ENCODE results near the gene EIF2B1. TPM values are rescaled to one million over a fixed set of nuclear protein-coding genes. Genes with fewer than 3 reads are reported as not detected.
A peak's percentile ranks its signal among the peaks of the same experiment; 100 is the strongest.

EIF2B1 gene
- polyA plus RNA-seq (2012; ENCODE audit: low read depth, missing spikeins) = 35.5 TPM

DNA sequence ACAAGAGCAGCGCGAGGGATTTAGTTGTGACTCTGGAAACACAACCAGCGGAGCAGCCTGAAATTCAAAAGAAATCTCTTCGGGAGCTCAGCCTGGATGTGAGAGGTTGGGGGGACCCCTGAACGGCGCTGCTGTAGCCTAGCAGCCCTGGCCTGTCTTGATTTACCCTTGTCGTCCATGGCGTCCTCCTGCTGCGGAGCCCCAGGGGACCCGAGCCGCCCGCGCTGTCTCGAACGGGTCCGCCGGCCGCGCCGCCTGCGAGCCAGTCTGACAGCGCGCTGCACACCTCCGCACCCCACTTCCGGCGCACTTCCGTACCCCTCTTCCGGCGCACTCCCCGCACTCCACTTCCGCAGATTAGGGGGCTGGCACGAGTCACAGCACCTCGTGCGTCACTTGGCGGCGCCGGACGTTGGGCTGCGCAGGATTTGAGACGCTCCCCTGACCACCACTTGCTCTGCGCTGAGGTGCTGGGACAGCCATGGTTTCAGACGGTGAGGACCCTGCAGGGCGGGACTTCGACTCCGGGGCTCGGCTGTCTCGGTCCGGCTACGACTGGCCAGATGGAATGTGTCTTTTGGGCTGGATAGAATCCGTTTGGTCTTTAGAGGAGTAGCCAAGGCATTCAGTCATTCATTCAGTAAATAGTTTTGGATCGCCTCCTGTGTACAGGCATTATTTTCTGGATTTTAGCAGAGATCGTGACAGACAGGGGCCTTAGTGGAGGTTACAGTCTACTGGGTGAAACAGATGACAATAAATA is at the start of gene EIF2B1, which contains the start of gene GTF2H3:
Gene EIF2B1, minus strand, starts transcription at position 308 of the 763 bp plus-strand sequence. Its CDS starts 129 bp downstream, at position 179.
Gene GTF2H3, plus strand, starts transcription at position 451 of the 763 bp plus-strand sequence. Its CDS starts 31 bp downstream, at position 482.
- FAIRE-seq (peak; percentile 100), DNase-seq (ENCODE audit: insufficient read length, low spot score) (peak; percentile 97)
- TF ChIP-seq TAF1 (IDR thresholded peaks at IDR 0.05; ENCODE audit: low read depth, low read length) = peak; percentile 99
- peak; percentile 99 for TF ChIP-seq POLR2AphosphoS5 (IDR thresholded peaks at IDR 0.05; ENCODE audit: low read depth, low read length)
- TF ChIP-seq PAX5 (IDR thresholded peaks at IDR 0.05; ENCODE audit: insufficient read depth, low read length, severe bottlenecking) = peak; percentile 32
- TF ChIP-seq POU2F2 (IDR thresholded peaks at IDR 0.05; ENCODE audit: low read depth, low read length) = peak; percentile 80
- TF ChIP-seq POLR2A (IDR thresholded peaks at IDR 0.05; ENCODE audit: low read depth, low read length) = peak; percentile 99
- peak; percentile 75 for TF ChIP-seq SPI1 (IDR thresholded peaks at IDR 0.05; ENCODE audit: low read depth, low read length)

DNA sequence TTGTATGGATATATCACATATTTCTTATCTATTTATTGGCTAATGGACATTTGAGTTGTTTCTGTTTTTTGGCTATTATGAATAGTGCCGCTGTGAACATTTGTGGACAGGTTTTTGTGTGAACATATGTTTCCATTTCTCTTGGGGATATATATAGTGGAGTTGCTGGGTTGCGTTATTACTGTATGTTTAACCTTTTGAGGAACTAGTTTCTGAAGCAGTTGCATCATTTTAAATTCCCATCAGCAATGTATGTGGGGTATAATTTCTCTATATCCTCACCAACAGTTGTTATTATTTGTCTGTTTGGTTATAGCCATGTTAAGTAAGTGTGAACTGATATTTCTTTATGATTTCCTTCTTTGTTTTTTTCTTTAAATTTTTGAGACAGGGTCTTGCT is 48.1 kb upstream of the EIF2B1 start:
- FAIRE-seq (peak; percentile 79), DNase-seq (ENCODE audit: insufficient read length, low spot score) (no peak)
- no peak for TF ChIP-seq POU2F2 (IDR thresholded peaks at IDR 0.05; ENCODE audit: low read depth, low read length)
- 0 out of 2 replicates have a peak, but pooled peaks have one; percentile 7 for TF ChIP-seq SPI1 (IDR thresholded peaks at IDR 0.05; ENCODE audit: low read depth, low read length)
- TF ChIP-seq POLR2A (IDR thresholded peaks at IDR 0.05; ENCODE audit: low read depth, low read length) = no peak
- no peak for TF ChIP-seq TAF1 (IDR thresholded peaks at IDR 0.05; ENCODE audit: low read depth, low read length)
- TF ChIP-seq PAX5 (IDR thresholded peaks at IDR 0.05; ENCODE audit: insufficient read depth, low read length, severe bottlenecking) = no peak
- no peak for TF ChIP-seq POLR2AphosphoS5 (IDR thresholded peaks at IDR 0.05; ENCODE audit: low read depth, low read length)

DNA sequence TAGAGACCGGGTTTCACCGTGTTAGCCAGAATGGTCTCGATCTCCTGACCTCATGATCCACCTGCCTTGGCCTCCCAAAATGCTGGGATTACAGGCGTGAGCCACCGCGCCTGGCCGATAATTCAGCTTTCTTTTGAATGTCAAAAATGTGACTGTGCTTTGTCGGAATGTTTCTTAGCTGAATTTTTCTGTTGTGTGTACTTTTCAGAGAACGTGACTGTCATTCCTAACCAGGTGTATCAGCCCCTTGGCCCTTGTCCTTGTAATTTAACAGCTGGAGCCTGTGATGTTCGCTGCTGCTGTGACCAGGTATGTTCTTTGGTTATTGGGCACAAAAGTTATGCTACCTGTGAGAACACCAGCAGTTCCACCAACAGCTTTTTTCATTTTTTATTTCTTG is 45.5 kb upstream of the EIF2B1 start:
- FAIRE-seq (no peak), DNase-seq (ENCODE audit: insufficient read length, low spot score) (no peak)
- no peak for TF ChIP-seq POLR2AphosphoS5 (IDR thresholded peaks at IDR 0.05; ENCODE audit: low read depth, low read length)
- TF ChIP-seq SPI1 (IDR thresholded peaks at IDR 0.05; ENCODE audit: low read depth, low read length) = no peak
- TF ChIP-seq POLR2A (IDR thresholded peaks at IDR 0.05; ENCODE audit: low read depth, low read length) = no peak
- no peak for TF ChIP-seq POU2F2 (IDR thresholded peaks at IDR 0.05; ENCODE audit: low read depth, low read length)
- no peak for TF ChIP-seq TAF1 (IDR thresholded peaks at IDR 0.05; ENCODE audit: low read depth, low read length)
- TF ChIP-seq PAX5 (IDR thresholded peaks at IDR 0.05; ENCODE audit: insufficient read depth, low read length, severe bottlenecking) = no peak

DNA sequence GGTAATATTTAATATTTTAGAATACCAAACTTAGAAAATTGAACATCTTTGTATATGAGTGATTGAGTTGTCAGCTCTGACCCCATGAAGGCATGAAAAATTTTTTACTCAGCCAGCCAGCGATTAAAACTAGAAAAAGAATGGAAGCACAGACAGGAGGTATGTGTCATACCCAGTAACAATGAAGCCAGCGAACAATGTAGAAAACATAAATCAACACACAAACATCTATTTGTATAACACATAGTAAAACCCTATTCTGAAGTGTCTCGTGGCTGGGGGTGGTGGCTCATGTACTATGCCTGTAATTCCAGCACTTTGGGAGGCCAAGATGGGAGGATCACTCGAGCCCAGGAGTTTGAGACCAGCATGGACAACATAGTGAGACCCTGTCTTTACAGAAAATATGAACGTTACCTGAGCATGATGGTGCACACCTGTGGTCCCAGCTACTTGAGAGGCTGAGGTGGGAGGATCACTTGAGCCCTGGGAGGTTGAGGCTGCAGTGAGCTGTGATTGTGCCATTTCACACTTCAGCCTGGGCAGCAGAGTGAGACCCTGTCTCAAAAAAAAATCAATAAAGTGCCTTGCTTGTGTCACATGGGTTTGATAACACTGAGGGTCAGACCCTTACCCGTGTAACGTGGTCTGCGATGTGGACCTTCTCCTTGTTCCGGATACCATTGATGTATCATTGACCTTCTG is 43.3 kb upstream of the EIF2B1 start:
- TF ChIP-seq PAX5 (IDR thresholded peaks at IDR 0.05; ENCODE audit: insufficient read depth, low read length, severe bottlenecking) = no peak
- TF ChIP-seq POU2F2 (IDR thresholded peaks at IDR 0.05; ENCODE audit: low read depth, low read length) = no peak
- no peak for TF ChIP-seq SPI1 (IDR thresholded peaks at IDR 0.05; ENCODE audit: low read depth, low read length)
- no peak for TF ChIP-seq POLR2AphosphoS5 (IDR thresholded peaks at IDR 0.05; ENCODE audit: low read depth, low read length)
- no peak for TF ChIP-seq POLR2A (IDR thresholded peaks at IDR 0.05; ENCODE audit: low read depth, low read length)
- no peak for TF ChIP-seq TAF1 (IDR thresholded peaks at IDR 0.05; ENCODE audit: low read depth, low read length)
- FAIRE-seq = no peak
- no peak for DNase-seq (ENCODE audit: insufficient read length, low spot score)

DNA sequence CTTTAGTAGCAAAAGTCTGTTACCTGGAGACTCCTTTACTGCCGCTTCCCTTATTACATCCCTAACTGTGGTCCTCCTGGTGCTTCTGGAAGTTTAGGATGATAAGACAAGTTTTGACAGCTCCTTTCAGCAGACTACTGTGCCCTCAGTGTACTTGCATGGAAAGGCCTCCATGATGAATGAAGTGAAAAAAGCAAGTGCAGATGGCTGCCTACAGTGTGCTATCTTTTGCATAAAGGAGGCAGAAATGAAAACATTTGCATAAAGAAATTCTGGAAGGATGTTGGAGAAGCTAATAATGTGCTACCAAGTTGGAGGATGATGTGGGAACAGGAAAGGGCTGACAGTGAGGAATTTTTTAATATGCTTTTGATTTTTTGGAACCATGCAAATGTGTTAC is 42.0 kb upstream of the EIF2B1 start:
- FAIRE-seq (no peak), DNase-seq (ENCODE audit: insufficient read length, low spot score) (no peak)
- TF ChIP-seq POU2F2 (IDR thresholded peaks at IDR 0.05; ENCODE audit: low read depth, low read length) (no peak), POLR2AphosphoS5 (IDR thresholded peaks at IDR 0.05; ENCODE audit: low read depth, low read length) (no peak), TAF1 (IDR thresholded peaks at IDR 0.05; ENCODE audit: low read depth, low read length) (no peak), POLR2A (IDR thresholded peaks at IDR 0.05; ENCODE audit: low read depth, low read length) (no peak), SPI1 (IDR thresholded peaks at IDR 0.05; ENCODE audit: low read depth, low read length) (no peak), PAX5 (IDR thresholded peaks at IDR 0.05; ENCODE audit: insufficient read depth, low read length, severe bottlenecking) (no peak)

DNA sequence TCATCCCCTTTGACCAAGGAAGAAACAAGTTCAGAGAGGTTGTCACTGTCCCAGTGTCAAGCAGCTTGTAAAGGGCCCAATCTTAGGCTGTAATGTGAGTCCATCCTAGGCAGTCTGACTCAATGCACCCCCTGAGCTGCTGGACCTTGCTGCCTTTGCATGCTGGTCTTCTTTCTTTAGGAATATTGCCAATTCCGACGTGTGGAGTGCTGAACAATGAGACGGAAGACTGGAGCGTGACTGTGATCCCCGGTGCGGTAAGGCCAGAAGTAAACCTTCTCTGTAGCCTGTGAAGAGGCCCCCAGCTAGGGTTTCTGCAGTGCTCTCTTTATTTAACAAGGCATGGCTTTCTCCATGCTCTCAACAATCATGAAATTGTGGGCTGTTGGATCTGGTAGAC is 38.4 kb upstream of the EIF2B1 start:
- no peak for TF ChIP-seq POLR2AphosphoS5 (IDR thresholded peaks at IDR 0.05; ENCODE audit: low read depth, low read length)
- no peak for TF ChIP-seq PAX5 (IDR thresholded peaks at IDR 0.05; ENCODE audit: insufficient read depth, low read length, severe bottlenecking)
- TF ChIP-seq TAF1 (IDR thresholded peaks at IDR 0.05; ENCODE audit: low read depth, low read length) = no peak
- no peak for TF ChIP-seq POU2F2 (IDR thresholded peaks at IDR 0.05; ENCODE audit: low read depth, low read length)
- TF ChIP-seq POLR2A (IDR thresholded peaks at IDR 0.05; ENCODE audit: low read depth, low read length) = no peak
- no peak for FAIRE-seq

DNA sequence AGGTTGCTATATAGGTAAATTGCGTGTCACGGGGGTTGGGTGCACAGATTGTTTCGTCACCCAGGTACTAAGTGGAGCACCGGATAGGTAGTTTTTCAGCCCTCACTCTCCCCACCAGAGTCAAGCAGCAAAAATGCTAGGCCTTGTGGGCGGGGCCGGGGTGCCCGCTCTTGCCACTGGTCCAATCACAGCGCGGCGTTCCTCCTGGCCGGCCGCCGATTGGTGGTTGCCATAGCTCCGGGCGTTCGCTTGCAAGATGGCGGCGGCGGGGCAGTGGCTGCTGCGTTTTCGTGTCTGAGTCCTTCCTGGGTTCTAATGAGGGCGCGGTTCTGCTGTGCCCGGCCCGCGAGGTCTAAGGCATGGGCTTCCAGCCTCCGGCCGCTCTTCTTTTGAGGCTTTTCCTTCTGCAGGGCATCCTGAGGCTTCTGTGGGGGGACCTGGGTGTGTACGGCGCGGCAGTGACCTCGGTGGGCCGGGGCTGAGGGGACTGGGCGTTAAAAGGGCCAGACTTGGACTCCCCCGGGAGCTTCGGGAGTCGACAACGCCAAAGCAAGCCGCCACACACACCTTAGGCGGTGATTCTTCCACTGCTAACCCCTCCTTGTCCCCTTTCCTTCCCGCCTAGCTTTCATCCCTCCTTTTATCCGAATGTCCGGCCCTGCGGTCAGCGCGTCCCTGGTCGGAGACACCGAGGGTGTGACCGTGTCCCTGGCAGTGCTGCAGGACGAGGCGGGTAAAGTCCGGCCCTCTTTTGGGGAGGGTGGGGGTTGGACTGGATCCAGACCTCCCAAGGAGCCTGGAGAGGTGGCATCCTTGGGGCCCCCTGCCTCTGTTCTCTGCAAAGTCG is 37.6 kb upstream of the EIF2B1 start, which contains the start of gene TCTN2:
Gene TCTN2, plus strand, starts transcription at position 232 of the 847 bp plus-strand sequence. Its CDS starts 128 bp downstream, at position 360.
- FAIRE-seq (peak; percentile 99), DNase-seq (ENCODE audit: insufficient read length, low spot score) (peak; percentile 98)
- TF ChIP-seq POU2F2 (IDR thresholded peaks at IDR 0.05; ENCODE audit: low read depth, low read length) = no peak
- no peak for TF ChIP-seq TAF1 (IDR thresholded peaks at IDR 0.05; ENCODE audit: low read depth, low read length)
- TF ChIP-seq POLR2A (IDR thresholded peaks at IDR 0.05; ENCODE audit: low read depth, low read length) = no peak
- TF ChIP-seq PAX5 (IDR thresholded peaks at IDR 0.05; ENCODE audit: insufficient read depth, low read length, severe bottlenecking) = no peak
- no peak for TF ChIP-seq POLR2AphosphoS5 (IDR thresholded peaks at IDR 0.05; ENCODE audit: low read depth, low read length)
- no peak for TF ChIP-seq SPI1 (IDR thresholded peaks at IDR 0.05; ENCODE audit: low read depth, low read length)

More for the DNA sequence above, 38.4 kb upstream of the EIF2B1 start:
- no peak for DNase-seq (ENCODE audit: insufficient read length, low spot score)

DNA sequence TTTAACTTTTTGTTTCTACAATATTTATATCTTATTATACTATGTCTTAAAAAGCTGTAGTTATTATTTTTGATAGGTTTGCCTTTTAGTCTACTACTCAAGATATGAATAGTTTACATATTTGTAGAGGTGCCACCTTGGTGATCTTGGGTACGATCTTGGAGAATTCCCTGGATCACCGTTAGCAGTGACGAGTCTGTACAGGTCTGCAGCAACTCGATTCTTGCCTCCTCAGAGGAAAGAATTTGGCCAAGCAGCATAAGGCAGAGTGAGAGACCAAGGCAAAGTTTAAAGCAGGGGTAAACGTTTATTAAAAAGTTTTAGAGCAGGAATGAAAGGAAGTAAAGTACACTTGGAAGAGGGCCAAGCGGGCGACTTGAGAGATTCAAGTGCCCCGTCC is 34.3 kb upstream of the EIF2B1 start:
- no peak for FAIRE-seq
- no peak for TF ChIP-seq POU2F2 (IDR thresholded peaks at IDR 0.05; ENCODE audit: low read depth, low read length)
- TF ChIP-seq TAF1 (IDR thresholded peaks at IDR 0.05; ENCODE audit: low read depth, low read length) = no peak
- no peak for TF ChIP-seq SPI1 (IDR thresholded peaks at IDR 0.05; ENCODE audit: low read depth, low read length)
- no peak for TF ChIP-seq POLR2AphosphoS5 (IDR thresholded peaks at IDR 0.05; ENCODE audit: low read depth, low read length)
- TF ChIP-seq POLR2A (IDR thresholded peaks at IDR 0.05; ENCODE audit: low read depth, low read length) = no peak
- TF ChIP-seq PAX5 (IDR thresholded peaks at IDR 0.05; ENCODE audit: insufficient read depth, low read length, severe bottlenecking) = no peak
- no peak for DNase-seq (ENCODE audit: insufficient read length, low spot score)
